Lower leg skin (tissue), 4 donors: Measurements from ENCODE around the gene ABCA6. TPM values are rescaled to one million over a fixed set of nuclear protein-coding genes. Genes with fewer than 3 reads are reported as not detected.

Experiments used
- DNase-seq, 2 donors: peaks; one replicate each; pipeline ENCODE4 v3.0.0-alpha.2; 2019; ENCODE audit warnings: low spot score in 2 of 2
- H3K4me3 ChIP-seq: fragments of 200-600 bp; sonication (generic); 2 replicates; pipeline ENCODE4 v1.5.1; 2017; ENCODE audit warnings: mild to moderate bottlenecking, low read depth; ENCODE audit not compliant: poor library complexity, severe bottlenecking
- CTCF ChIP-seq, 3 donors: fragments of 450-650 bp; IDR thresholded peaks; one replicate each; pipeline ENCODE4 v1.5.1; 2016; ENCODE audit warnings: antibody characterized with exemption in 3 of 3, mild to moderate bottlenecking in 3 of 3, moderate library complexity in 2 of 3
- POLR2A ChIP-seq, 2 donors: fragments of 450-650 bp; IDR thresholded peaks; one replicate each; pipeline ENCODE4 v1.6.1; 2016 to 2017; ENCODE audit warnings: antibody characterized with exemption in 2 of 2, mild to moderate bottlenecking in 1 of 2, moderate library complexity in 1 of 2
- WGBS, 2 donors: methylation state at CpG; one replicate each; pipeline ENCODE4 v1.1.5; 2018; 5-methylcytosine and 5-hydroxymethylcytosine counted together
- intact Hi-C: fragments of 100-400 bp; cut with DNase I; formaldehyde crosslinking; loops from one replicate; pipeline ENCODE4 v1.15.0; 2023; ENCODE audit warnings: low total_unique reads
- total RNA-seq, 4 donors: library from RNA; depleted of rRNA; stranded (reverse); fragments of >200 nt; gene quantifications; one replicate each; pipeline ENCODE4 v1.1.0, GENCODE V29; 2016

ABCA6 gene
- total RNA-seq, 4 donors from 2014 or later, result 16.3 to 29.0 (median 16.8) TPM

- no peak overlapping the region for H3K4me3 ChIP-seq
- intact Hi-C loops, result no loop called here
- WGBS, 2 donors, result 90 to 94% methylated on average over 1 of the region's 1 CpG
- TF ChIP-seq POLR2A (IDR thresholded peaks at IDR 0.05), result no peak
- no peak for TF ChIP-seq CTCF (IDR thresholded peaks at IDR 0.05)
- DNase-seq, result no peak
Measured at GRCh38 chr17:69058165-69058564, 83.5 kb downstream of the ABCA6 start.

- intact Hi-C loops, result no loop called here
- TF ChIP-seq POLR2A (IDR thresholded peaks at IDR 0.05), result no peak
- TF ChIP-seq CTCF (IDR thresholded peaks at IDR 0.05), result no peak
- DNase-seq, result no peak
- WGBS, 2 donors, result 85 to 97% methylated on average over 1 of the region's 1 CpG
- no peak overlapping the region for H3K4me3 ChIP-seq
Measured at GRCh38 chr17:69057280-69057679, 84.4 kb downstream of the ABCA6 start.

DNA sequence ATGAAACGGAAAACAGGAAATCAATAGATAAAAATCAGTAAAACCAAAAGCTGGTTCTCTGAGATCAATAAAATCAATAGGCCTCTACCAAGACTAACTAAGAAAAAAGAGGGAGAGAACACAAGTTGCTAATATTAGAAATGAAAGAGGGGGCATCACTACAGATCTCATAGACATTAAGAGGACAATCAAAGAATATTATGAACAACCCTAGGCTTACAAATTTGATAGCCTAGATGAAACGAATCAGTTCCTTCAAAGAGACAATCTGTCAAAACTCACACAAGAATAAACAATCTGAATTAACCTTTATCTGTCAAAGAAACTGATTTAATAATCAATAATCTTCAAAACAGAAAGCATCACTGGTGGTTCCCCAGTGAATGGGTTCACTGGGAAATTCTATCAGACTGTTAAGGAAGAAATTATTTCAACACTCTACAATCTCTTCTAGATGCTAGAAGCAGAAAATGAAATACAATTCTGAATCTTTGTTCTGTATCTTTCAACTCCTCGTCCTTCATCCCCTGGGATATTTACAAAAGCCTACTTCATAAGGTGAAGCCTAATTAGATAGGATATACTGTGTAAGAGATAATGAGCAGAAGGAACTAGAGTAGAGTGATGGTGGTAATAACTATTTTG is 85.4 kb downstream of the ABCA6 start:
- WGBS, 2 donors, result 90 to 94% methylated on average over 3 of the region's 3 CpGs
- intact Hi-C loops, result no loop called here
- H3K4me3 ChIP-seq, result no peak overlapping the region
- DNase-seq, result no peak
- TF ChIP-seq POLR2A (IDR thresholded peaks at IDR 0.05) (no peak), CTCF (IDR thresholded peaks at IDR 0.05) (no peak)

- 72 to 79% methylated on average over 2 of the region's 2 CpGs for WGBS, 2 donors
- H3K4me3 ChIP-seq, result no peak overlapping the region
- no peak for DNase-seq
- TF ChIP-seq POLR2A (IDR thresholded peaks at IDR 0.05), result no peak
- intact Hi-C loops, result no loop called here
Measured at GRCh38 chr17:69055334-69055733, 86.4 kb downstream of the ABCA6 start.

- no peak overlapping the region for H3K4me3 ChIP-seq
- 48 to 65% methylated on average over 5 of the region's 5 CpGs for WGBS, 2 donors
- no peak for TF ChIP-seq POLR2A (IDR thresholded peaks at IDR 0.05)
- TF ChIP-seq CTCF (IDR thresholded peaks at IDR 0.05), result no peak
- intact Hi-C loops, result no loop called here
- no peak for DNase-seq
Measured at GRCh38 chr17:69050999-69051775, 90.5 kb downstream of the ABCA6 start.

- 79 to 81% methylated on average over 2 of the region's 2 CpGs for WGBS, 2 donors
- intact Hi-C loops, result no loop called here
Measured at GRCh38 chr17:69048634-69049033, 93.1 kb downstream of the ABCA6 start.

More at GRCh38 chr17:69048634-69049033, 93.1 kb downstream of the ABCA6 start:
- TF ChIP-seq CTCF (IDR thresholded peaks at IDR 0.05) (no peak), POLR2A (IDR thresholded peaks at IDR 0.05) (no peak)
- no peak overlapping the region for H3K4me3 ChIP-seq
- DNase-seq, result no peak
